Heart left ventricle (tissue), 13 donors: ENCODE results near the gene MEGF8.

ENCODE experiments used
- CTCF ChIP-seq, 12 donors: fragments of 200-600 bp; sonication (generic) in 4 of 12; IDR thresholded peaks; one replicate each; pipeline versions ENCODE4 v1.5.0 to v1.8.0; 2018 to 2022; ENCODE audit warnings: antibody characterized with exemption in 12 of 12, mild to moderate bottlenecking in 5 of 12
- POLR2A ChIP-seq, 2 donors: fragments of 450-650 bp; IDR thresholded peaks; one replicate each; pipeline ENCODE4 v1.6.1; 2017; ENCODE audit warnings: antibody characterized with exemption in 2 of 2, mild to moderate bottlenecking in 2 of 2, moderate library complexity in 2 of 2
- donor health status: ischemic (EF 13 %, LVEDD 7.1; RV severe dilation, severe dysfunction).
- donor health status: DM: no; HTN: yes; CAD: no.
- donor health status: DM: no; HTN: no; CAD: no.
- donor health status: ischemic (EF 25% LVEDD 6.9; RV normal size, moderate dysfunction).
- donor health status: ischemic (EF 25% LVEDD 5.7; RV mildly dilated, moderate dysfunction).
- donor health status: ischemic (EF 35%, LVEDD 5.7; RV mildly dilated, moderate dysfunction).
- donor health status: nonischemic (EF 11% LVEDD 7.7; RV severe dilation, severe dysfunction).
- donor health status: DM: yes; HTN: yes; CAD: no.
- donor health status: PGD.
- donor health status: ischemic (EF 29% LVEDD 5.4; RV normal size, mild dysfunction).
- donor health status: nonischemic (EF 23%, LVEDD 6.1; RV moderate dilation, normal function).

GRCh38 chr19:42362342-42362741 is 36.9 kb downstream of the MEGF8 start:
- TF ChIP-seq CTCF (IDR thresholded peaks at IDR 0.05) (no peak), POLR2A (IDR thresholded peaks at IDR 0.05) (no peak)
